ENCODE data around the gene DSC2.

GRCh38 chr18:31093880-31094279, 8.3 kb downstream of the DSC2 start:
- TF ChIP-seq, protein P1, sequence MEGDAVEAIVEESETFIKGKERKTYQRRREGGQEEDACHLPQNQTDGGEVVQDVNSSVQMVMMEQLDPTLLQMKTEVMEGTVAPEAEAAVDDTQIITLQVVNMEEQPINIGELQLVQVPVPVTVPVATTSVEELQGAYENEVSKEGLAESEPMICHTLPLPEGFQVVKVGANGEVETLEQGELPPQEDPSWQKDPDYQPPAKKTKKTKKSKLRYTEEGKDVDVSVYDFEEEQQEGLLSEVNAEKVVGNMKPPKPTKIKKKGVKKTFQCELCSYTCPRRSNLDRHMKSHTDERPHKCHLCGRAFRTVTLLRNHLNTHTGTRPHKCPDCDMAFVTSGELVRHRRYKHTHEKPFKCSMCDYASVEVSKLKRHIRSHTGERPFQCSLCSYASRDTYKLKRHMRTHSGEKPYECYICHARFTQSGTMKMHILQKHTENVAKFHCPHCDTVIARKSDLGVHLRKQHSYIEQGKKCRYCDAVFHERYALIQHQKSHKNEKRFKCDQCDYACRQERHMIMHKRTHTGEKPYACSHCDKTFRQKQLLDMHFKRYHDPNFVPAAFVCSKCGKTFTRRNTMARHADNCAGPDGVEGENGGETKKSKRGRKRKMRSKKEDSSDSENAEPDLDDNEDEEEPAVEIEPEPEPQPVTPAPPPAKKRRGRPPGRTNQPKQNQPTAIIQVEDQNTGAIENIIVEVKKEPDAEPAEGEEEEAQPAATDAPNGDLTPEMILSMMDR (IDR thresholded peaks at IDR 0.05), result no peak
- TF ChIP-seq EZH2 (IDR thresholded peaks at IDR 0.05) (no peak), EZH2phosphoT487 (IDR thresholded peaks at IDR 0.05) (no peak)
